Inferior parietal cortex (tissue), 1 donor: ENCODE data around the gene MANBA.
A peak's percentile ranks its signal among the peaks of the same experiment; 100 is the strongest.

Source experiments
- DNase-seq: peaks from one replicate; pipeline ENCODE4 v3.0.0-alpha.2; 2016; ENCODE audit errors: extremely low spot score

MANBA gene

DNA sequence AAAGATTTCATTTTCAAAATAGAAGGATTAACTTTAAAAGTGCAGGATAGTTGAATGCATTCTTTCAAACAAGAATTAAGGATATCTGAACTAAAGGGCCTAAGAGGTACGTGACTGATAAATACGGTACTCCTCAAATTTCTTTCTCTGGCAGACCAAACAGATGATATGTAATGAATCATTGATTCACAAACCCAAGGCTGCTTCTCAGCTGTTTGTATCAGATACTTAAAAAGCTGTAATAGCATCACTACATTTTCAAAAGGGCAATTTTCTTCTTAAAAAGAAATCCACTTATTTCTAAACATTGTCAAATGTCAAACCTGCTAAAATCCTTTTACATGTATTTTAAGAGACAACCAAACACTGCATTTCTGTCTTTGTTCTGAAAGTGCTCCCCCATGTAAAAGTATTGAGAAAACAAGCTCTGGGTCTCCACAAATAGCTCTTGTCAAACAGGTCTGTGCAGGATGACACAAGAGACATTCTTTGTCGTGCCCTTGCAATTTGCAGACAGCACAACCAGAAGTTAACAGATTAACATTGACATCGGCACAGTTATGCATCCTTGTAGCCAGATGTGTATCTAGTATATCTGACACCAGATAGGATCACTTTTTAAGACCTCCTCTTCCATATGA is 82.0 kb downstream of the MANBA start:
- no peak for DNase-seq

GRCh38 chr4:102678107-102678506 is 82.7 kb downstream of the MANBA start:
- no peak for DNase-seq

DNA sequence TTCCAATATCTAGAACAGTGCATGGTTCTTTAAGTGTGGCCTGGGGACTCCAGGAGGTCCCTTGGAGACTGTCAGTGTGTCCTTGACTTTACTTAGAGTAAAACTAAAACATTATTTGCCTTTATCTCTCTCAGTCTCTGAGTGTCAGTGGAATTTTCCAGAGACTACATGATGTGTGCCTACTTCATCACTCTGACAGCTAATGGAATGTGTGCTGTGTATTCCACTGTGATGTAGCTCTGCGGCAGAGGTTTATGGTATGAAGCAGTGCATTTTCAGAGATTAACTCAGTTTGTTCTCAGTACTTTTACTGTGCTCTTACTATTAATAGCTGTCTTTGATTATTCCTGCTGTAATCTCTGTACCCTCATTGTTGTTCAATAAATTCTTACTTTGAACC is 85.6 kb downstream of the MANBA start:
- DNase-seq, result no peak

GRCh38 chr4:102667001-102667400 is 93.8 kb downstream of the MANBA start:
- no peak for DNase-seq

GRCh38 chr4:102665527-102665926 is 95.2 kb downstream of the MANBA start:
- no peak for DNase-seq

GRCh38 chr4:102663073-102663472 is 97.7 kb downstream of the MANBA start:
- DNase-seq, result no peak

DNA sequence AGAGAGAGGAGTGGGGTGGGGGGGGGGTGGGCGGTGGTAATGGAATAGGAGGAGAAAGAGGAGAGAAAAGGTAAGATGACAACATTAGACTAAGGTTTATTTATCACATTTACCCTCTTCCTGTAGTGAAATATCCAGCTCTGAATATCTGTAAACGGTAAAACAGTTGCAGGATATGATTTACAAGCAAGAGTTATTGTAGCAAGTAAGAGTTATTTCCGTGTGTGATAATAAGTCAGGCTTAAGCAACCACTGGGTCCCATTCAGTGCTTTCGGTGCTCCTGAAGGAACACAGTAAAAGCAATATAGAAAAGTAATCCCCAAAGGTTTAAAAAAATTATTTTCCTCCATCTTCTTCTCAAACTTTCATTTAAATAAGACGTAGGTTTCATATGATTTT is 103.6 kb downstream of the MANBA start:
- DNase-seq, result no peak

DNA sequence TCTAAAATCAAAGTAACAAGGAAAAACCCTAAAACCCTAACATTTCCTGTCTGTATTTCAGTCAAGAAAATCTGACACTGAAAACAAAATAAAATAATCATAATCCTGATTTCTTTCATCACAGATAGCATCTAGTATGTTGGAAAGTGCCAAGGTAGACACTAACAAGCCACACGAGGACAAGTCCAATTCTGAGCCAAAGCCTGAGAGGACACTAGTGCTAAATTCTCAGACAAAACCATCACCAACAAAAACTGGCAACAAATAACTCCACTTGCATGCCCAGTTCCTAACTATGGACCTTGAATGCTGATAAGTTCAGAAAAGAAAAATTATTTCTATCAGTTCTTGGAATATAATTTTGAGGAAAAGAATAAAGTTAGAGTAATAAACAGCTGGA is 113.7 kb downstream of the MANBA start:
- DNase-seq, result no peak

- no peak for DNase-seq
Measured at GRCh38 chr4:102642631-102643298, 118.0 kb downstream of the MANBA start.

- peak; percentile 71 for DNase-seq
Measured at GRCh38 chr4:102641793-102642192, 119.0 kb downstream of the MANBA start.

DNA sequence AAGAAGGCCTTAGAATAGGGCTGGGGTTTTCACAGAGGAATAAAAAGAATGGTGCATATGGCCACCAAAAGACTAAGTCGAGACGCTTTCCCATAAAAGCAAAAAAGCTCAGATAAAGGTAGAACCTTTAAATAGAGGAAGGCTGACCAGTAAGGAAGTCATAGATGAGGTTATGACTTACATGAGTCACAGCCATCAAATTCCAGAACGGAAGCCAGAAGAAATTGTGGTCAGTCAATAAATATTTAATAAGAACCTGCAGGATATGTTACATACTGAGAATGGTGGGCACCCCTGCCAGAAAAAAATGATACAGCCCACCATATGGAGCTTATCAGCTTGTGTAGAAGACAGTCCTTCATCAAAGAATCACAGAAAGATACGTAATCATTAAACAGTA is 120.1 kb downstream of the MANBA start:
- no peak for DNase-seq

GRCh38 chr4:102639598-102639997 is 121.2 kb downstream of the MANBA start:
- DNase-seq, result no peak

- no peak for DNase-seq
Measured at GRCh38 chr4:102638621-102639020, 122.1 kb downstream of the MANBA start.

DNA sequence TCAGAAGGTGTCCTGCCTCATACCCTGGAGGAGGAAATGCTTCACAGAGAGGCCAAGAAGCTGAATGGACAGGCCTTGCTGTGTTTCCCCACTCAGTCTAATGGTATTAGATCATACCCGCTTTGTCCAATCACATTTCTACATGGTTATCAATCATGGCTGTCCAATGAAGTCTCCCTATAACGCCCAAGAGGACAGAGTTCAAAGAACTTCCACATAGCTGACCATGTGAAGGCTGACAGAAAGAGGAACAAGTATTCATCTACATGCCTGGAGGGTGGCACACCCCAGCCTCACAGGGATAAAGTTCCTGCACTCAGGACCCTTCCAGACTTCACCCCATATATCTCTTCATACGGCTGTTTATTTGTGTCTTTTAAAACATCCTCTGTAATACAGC is 123.4 kb downstream of the MANBA start:
- DNase-seq, result no peak

DNA sequence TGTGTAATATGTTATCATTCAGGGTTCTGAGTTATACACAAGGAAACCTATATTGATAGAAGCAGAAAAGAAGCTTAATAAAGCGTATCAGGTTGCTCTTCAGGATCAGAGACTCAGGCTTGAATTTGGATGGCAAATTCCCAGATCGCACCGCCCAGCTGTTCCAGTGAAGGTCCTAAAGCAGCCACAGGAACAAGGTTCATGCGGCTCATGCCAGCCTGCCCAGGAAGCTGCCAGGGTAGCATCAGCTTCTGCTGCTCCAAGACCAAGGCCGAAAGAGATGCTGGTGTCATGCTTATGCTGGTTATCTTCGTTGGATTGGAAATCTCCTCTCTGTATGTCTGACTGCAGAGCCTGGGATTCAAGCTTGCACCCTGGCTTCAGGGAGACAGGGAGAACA is 127.7 kb downstream of the MANBA start:
- no peak for DNase-seq

- DNase-seq, result no peak
Measured at GRCh38 chr4:102632241-102633065, 128.3 kb downstream of the MANBA start.

DNA sequence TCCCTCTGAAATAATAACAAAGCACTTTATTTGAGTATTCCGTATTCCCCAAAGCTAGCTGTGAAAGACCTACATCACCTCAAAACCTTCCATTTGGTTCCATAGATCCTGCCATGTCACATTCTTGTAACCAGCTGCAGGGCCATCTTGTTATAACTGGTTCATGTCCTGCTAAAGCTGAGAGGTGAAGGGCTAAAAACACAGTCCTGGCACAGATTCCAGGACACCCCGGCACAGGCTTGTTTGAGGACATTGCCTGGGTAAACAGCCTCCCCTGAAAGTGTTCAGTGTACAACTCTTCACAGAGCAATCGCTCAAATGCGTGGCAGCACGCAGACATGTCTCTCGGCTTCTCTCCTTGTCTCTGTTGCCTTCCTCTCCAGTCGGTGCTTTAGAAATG is 129.2 kb downstream of the MANBA start:
- DNase-seq, result no peak

DNA sequence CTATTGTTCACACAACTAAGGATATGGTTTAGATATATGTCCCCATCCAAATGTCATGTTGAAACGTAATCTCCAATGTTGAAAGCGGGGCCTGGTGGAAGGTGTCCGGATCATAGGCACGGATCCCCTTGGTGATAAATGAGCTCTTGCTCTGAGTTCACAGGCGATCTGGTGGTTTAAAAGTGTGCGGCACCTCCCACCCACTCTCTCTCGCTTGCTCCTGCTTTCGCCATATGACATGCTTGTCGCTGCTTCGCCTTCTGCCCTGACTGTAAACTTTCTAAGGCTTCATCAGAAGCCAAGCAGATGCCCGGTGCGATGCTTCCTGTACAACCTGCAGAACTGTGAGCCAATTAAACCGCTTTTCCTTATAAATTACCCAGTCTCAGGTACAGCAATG is 131.1 kb downstream of the MANBA start:
- no peak for DNase-seq

- no peak for DNase-seq
Measured at GRCh38 chr4:102627831-102628523, 132.8 kb downstream of the MANBA start.

DNA sequence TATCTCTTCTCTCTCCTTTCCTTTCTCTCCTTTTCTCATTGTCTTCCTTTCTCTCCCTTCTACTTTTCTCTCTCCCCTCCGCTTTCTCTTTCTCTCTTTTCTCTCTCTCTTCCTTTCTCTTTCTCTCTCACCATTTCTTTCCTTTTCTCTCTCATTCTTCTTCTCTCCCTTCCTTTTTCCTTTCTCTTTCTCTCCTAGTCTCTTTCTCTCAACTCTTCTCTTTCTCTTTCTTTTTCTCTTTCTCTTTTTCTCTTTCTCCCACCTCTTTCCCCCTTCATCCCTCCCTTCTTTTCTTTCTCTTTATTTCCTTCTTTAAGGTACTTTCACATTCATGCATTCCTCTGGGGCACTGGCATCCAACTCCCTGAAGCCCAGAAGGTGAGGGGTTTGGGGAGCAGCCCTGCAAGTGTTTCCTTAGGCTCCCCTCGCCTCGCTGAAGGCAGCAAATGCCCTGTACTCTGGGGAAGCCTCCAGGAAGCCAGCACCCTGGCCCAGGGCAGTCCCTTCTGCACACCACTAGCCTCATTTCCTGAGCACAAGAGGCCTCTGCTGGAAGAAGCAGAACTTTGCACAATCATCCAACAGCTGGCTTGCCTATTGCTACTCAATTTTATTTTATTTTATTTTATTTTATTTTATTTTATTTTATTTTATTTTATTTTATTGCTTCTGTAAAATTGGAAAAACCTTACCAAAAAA is 135.4 kb downstream of the MANBA start:
- DNase-seq, result no peak

- DNase-seq, result no peak
Measured at GRCh38 chr4:102624505-102624904, 136.3 kb downstream of the MANBA start.

DNA sequence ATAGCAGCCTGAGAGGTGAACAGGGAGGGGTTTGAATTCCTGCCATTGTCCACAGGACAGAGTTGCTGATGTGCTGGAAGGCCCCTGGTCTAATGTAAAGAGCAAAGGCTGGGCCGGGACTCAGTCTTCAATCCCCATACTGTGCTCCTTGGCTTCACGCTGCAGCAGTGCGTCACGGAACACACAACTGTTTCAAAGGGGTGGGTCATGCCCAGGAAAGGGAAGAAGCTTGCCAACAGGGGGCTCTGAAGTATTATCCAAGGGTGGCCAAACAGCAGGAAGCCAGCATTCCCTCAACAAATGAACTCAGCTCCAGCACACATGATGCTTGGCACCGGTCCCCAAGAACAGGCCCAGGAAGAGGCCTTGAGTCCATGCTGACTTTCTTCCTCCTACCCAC is 137.1 kb downstream of the MANBA start:
- DNase-seq, result no peak
